H1 (cell line): ENCODE results near the gene GRK5. TPM values are rescaled to one million over a fixed set of nuclear protein-coding genes. Genes with fewer than 3 reads are reported as not detected.

Experiments
- BACH1 ChIP-seq: IDR thresholded peaks from 2 replicates; pipeline ENCODE4 v1.6.1; 2012; ENCODE audit warnings: low read length, improper control_type of control experiment
- CBX8 ChIP-seq: fragments of 300-800, 300-1000 bp; sonication (generic); IDR thresholded peaks from 2 replicates; pipeline ENCODE4 v1.7.1; 2016; ENCODE audit warnings: low read depth, low read length, borderline replicate concordance
- CTBP2 ChIP-seq: IDR thresholded peaks from 2 replicates; pipeline ENCODE4 v1.7.0; 2011; ENCODE audit warnings: borderline replicate concordance, mild to moderate bottlenecking, moderate library complexity, mixed read lengths, low read length; ENCODE audit not compliant: insufficient read depth, insufficient read length
- KDM4A ChIP-seq: IDR thresholded peaks from one replicate; pipeline ENCODE4 v1.7.1; 2012; ENCODE audit warnings: low read depth, mild to moderate bottlenecking, moderate library complexity, low read length, inconsistent platforms; ENCODE audit not compliant: severe bottlenecking
- PHF8 ChIP-seq: fragments of 200-600 bp; sonication (generic); conservative IDR thresholded peaks from 2 replicates; pipeline ENCODE4 v1.7.1; 2012; ENCODE audit warnings: low read depth, mild to moderate bottlenecking, inconsistent platforms, low read length, moderate library complexity
- SRF ChIP-seq: IDR thresholded peaks from 2 replicates; pipeline ENCODE4 v1.6.1; 2011; ENCODE audit warnings: mild to moderate bottlenecking, low read depth, low read length, moderate library complexity
- polyA plus RNA-seq, 7 experiments: library from polyadenylated mRNA; depleted of rRNA in 3 of 7; stranded (reverse) in 5 of 7; unstranded in 2 of 7; fragments of >200 nt in 5 of 7; fragments of 200-250 nt in 2 of 7; gene quantifications; 1 replicate in 5 of 7; 2 replicates in 1 of 7; 4 replicates in 1 of 7; pipeline versions ENCODE4 v1.2.1 to v1.2.3, GENCODE V29; 2011 to 2013; ENCODE audit warnings: missing spikeins in 2 of 7, mixed read lengths in 2 of 7
- total RNA-seq: library from RNA; stranded (reverse); fragmentation: NEBNext Ultra II Directional; extraction: Animal tissue kit (Norgen Biotek cat#: 25700); gene quantifications from 2 replicates; pipeline ENCODE4 v1.2.1, GENCODE V29; 2021
- TF ChIP-seq, protein P1 (sequence below): IDR thresholded peaks from 2 replicates; pipeline ENCODE4 v1.6.1; 2012; ENCODE audit warnings: low read length, inconsistent platforms

The GRK5 gene
- total and polyA plus RNA-seq, 2 of the 8 experiments (the other 6 are each of a cell fraction or from before 2014, with no cell fraction given), result 0.54 to 2.5 TPM

DNA sequence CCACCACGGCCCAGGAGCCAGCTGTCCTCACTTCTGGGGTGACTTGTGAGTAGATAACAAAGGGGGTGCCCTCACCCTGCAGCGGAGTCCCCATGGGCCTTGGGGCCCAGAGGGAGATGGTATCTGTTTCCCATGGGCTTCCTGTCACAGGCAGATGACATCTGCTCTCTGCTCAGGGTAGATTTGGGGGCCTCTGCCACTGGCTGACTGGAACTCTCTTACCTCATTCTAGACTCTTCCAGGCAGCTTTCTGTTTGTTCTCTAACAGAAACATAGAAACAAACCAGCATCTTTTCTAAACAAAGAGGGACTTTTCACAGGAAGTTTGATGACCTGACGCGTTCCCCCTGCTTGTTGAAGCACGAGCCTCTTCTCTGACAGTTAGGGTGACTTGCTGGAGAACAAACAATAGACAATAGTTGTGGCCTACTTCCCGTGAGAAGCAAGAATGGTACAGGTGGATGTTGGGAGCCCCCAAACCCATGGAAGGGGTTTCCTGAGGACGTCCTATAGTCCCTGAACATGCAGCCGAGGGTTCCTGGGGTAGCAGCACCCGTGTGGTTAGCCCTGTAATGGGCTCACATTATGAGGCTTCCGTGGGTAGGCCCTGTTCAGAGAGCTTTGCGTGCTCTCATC, 61.6 kb downstream of the GRK5 start (continued):
- TF ChIP-seq, protein P1, sequence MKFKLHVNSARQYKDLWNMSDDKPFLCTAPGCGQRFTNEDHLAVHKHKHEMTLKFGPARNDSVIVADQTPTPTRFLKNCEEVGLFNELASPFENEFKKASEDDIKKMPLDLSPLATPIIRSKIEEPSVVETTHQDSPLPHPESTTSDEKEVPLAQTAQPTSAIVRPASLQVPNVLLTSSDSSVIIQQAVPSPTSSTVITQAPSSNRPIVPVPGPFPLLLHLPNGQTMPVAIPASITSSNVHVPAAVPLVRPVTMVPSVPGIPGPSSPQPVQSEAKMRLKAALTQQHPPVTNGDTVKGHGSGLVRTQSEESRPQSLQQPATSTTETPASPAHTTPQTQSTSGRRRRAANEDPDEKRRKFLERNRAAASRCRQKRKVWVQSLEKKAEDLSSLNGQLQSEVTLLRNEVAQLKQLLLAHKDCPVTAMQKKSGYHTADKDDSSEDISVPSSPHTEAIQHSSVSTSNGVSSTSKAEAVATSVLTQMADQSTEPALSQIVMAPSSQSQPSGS, result no peak
- no peak for TF ChIP-seq BACH1
- TF ChIP-seq KDM4A, result no peak
- TF ChIP-seq CBX8, result no peak
- no peak for TF ChIP-seq SRF
- TF ChIP-seq PHF8, result no peak
- no peak for TF ChIP-seq CTBP2
